Measurements from ENCODE around the gene ZNF507. TPM values are rescaled to one million over a fixed set of nuclear protein-coding genes. Genes with fewer than 3 reads are reported as not detected.

The ZNF507 gene
- total RNA-seq, 1 experiment from 2014 or later, result 31.1 TPM

GRCh38 chr19:32313569-32314265 is 31.7 kb upstream of the ZNF507 start:
- no peak overlapping the region for H2AFZ ChIP-seq (ENCODE audit: low read length)
- peaks cover 36 to 40% of the 10 kb centered on the region in 2 experiments for H3K4me1 Mint-ChIP-seq
- no CpG with 5 or more reads among the region's 6 CpGs for whole genome bisulfite sequencing (ENCODE audit: extremely low coverage, insufficient read length, low lambda C conversion rate)

More at GRCh38 chr19:32313569-32314265, 31.7 kb upstream of the ZNF507 start:
- no peak overlapping the region for H3K4ac ChIP-seq (ENCODE audit: low read depth, low read length)
- H2BK15ac ChIP-seq (ENCODE audit: low read depth, low read length), result no peak overlapping the region
- no peak overlapping the region for H3K56ac ChIP-seq (ENCODE audit: insufficient read length, low read depth, low read length)
- H3K79me2 ChIP-seq (ENCODE audit: insufficient read depth, low read length), result no peaks in the 10 kb centered on the region
- H2BK12ac ChIP-seq (ENCODE audit: insufficient read length, low read depth, low read length), result no peak overlapping the region
- no peak overlapping the region for H3T11ph ChIP-seq (ENCODE audit: low read length)
- H2BK20ac ChIP-seq (ENCODE audit: low read depth, low read length, poor library complexity, severe bottlenecking), result no peak overlapping the region
- no peaks in the 10 kb centered on the region for H4K20me1 ChIP-seq (ENCODE audit: control insufficient read depth, insufficient read depth, insufficient read length)
- no peak overlapping the region for H3K4me2 ChIP-seq (ENCODE audit: insufficient read depth, insufficient read length, low read length)
- no peaks in the 10 kb centered on the region for H3K27me3 ChIP-seq (ENCODE audit: insufficient read depth, low read length)
- no peaks in the 10 kb centered on the region; the same call in 1 of the 2 replicates for H3K27me3 Mint-ChIP-seq (ENCODE audit: low read depth)
- DNase-seq, result no peak
- H3K27ac Mint-ChIP-seq, result no peak overlapping the region
- no peak overlapping the region for H2BK120ac ChIP-seq (ENCODE audit: low read depth, low read length, poor library complexity, severe bottlenecking)
- no peak overlapping the region for H3K14ac ChIP-seq (ENCODE audit: insufficient read depth, low read length)
- no peak overlapping the region for H3K18ac ChIP-seq (ENCODE audit: insufficient read length, low read depth, low read length)
- H2BK5ac ChIP-seq (ENCODE audit: insufficient read length, low read length), result no peak overlapping the region
- TF ChIP-seq CTCF (conservative IDR thresholded peaks at IDR 0.05), result no peak
- H3K79me1 ChIP-seq (ENCODE audit: insufficient read depth, low read depth, low read length, poor library complexity, severe bottlenecking), result no peaks in the 10 kb centered on the region
- no peak overlapping the region for H3K9ac ChIP-seq (ENCODE audit: extremely low read depth, insufficient read length, low read length)
- no peaks in the 10 kb centered on the region for H3K9me3 Mint-ChIP-seq
- no peak overlapping the region for H4K5ac ChIP-seq (ENCODE audit: insufficient read length, low read depth, low read length)
- H3K36me3 Mint-ChIP-seq (ENCODE audit: insufficient read depth in 1 of 3, low read depth in 3 of 3), result no peaks in the 10 kb centered on the region
- no peak overlapping the region for H3K4me3 Mint-ChIP-seq
- H3K23me2 ChIP-seq (ENCODE audit: insufficient read length, low read depth, low read length, poor library complexity, severe bottlenecking), result no peaks in the 10 kb centered on the region
- H3K23ac ChIP-seq (ENCODE audit: insufficient read length, low read depth, low read length), result no peak overlapping the region
- no peaks in the 10 kb centered on the region for H3K9me3 ChIP-seq (ENCODE audit: control insufficient read depth, low read depth, low read length)
- H3K4me1 ChIP-seq (ENCODE audit: insufficient read depth, low read length), result peaks cover under 1% of the 10 kb centered on the region; the same call in 1 of the 2 replicates
- H2AK5ac ChIP-seq (ENCODE audit: insufficient read length, low read length), result no peak overlapping the region
- H3K27ac ChIP-seq (ENCODE audit: insufficient read length, low read depth, low read length), result no peak overlapping the region
- H4K91ac ChIP-seq (ENCODE audit: insufficient read length, low read depth, low read length), result no peak overlapping the region
- H4K8ac ChIP-seq (replicated peaks; ENCODE audit: insufficient read length, low read depth, low read length), result no peak overlapping the region

Data from H9 (cell line).